Subcutaneous abdominal adipose tissue (tissue), 5 donors: ENCODE results near the gene SDCCAG8.

Source experiments
- H3K27ac ChIP-seq: one replicate; pipeline ENCODE4 v1.7.0; 2013; ENCODE audit warnings: low read depth, mild to moderate bottlenecking, inconsistent platforms, low read length, moderate library complexity
- H3K27me3 ChIP-seq, 5 donors: one replicate each; pipeline ENCODE4 v1.7.0; 2013; ENCODE audit warnings: low read length in 5 of 5, inconsistent platforms in 1 of 5; ENCODE audit not compliant: control insufficient read depth in 5 of 5, insufficient read depth in 4 of 5
- H3K36me3 ChIP-seq, 5 donors: one replicate each; pipeline ENCODE4 v1.7.0; 2013; ENCODE audit warnings: low read length in 5 of 5; ENCODE audit not compliant: control insufficient read depth in 5 of 5, insufficient read depth in 5 of 5
- H3K4me1 ChIP-seq, 5 donors: one replicate each; pipeline ENCODE4 v1.7.0; 2013; ENCODE audit warnings: low read length in 5 of 5, mild to moderate bottlenecking in 3 of 5, moderate library complexity in 1 of 5; ENCODE audit not compliant: control insufficient read depth in 5 of 5, insufficient read depth in 5 of 5
- H3K4me3 ChIP-seq, 5 donors: one replicate each; pipeline ENCODE4 v1.7.0; 2013; ENCODE audit warnings: low read length in 5 of 5, low read depth in 1 of 5
- H3K9ac ChIP-seq, 5 donors: one replicate each; pipeline ENCODE4 v1.7.0; 2013; ENCODE audit warnings: low read length in 5 of 5, mild to moderate bottlenecking in 4 of 5, moderate library complexity in 3 of 5
- H3K9me3 ChIP-seq, 5 donors: one replicate each; pipeline ENCODE4 v1.7.0; 2013; ENCODE audit warnings: low read length in 5 of 5; ENCODE audit not compliant: control insufficient read depth in 5 of 5
- donor health status: healthy.
- donor health status: healthy.
- donor health status: healthy.
- donor health status: healthy.
- donor health status: healthy.

Gene SDCCAG8

DNA sequence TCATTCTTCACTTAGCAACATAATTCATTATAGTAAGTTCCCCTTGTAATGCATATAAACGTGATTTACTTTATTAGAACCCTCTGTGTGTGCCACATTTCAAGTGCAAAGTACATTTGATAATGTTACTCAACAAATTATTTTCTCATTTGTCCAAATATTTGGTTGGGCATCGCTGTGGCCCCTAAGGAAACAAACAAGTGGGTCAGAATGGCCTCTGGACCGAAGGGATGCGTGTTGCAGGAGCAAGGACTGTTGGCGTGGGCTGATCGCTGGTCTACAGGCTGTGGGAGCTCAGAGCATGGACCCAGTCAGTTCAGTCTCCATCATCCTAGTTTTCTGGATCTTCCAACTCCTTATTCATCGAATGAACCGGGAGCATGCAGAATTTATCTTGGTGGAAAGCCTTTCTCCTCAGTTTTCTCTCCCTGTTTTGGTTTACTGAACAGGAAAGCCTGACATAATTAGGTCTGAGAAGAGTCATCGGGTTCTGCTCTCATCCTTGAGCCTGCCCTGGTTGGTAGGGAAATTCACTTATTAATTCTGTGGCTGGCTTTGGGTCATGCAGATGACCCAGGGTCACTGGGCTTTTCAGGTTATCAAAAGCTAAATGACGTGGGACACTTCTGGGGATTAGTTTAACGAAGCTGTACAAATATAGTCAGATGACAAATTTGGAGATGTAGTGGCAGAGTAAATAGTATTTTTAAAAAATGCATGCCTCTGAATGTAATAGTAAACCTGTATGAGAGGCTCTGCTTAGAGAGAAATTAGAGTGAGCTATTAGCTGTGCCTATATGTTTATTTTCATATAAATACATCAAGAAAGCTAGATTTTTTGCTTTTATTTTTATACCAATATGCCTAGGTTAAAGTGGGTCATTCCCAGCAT, 200.2 kb downstream of the SDCCAG8 start:
- H3K4me1 ChIP-seq = peaks cover 0 to 4% (median 0%) of the 10 kb centered on the region in 5 donors
- H3K27me3 ChIP-seq = no peaks in the 10 kb centered on the region
- no peak overlapping the region for H3K9ac ChIP-seq
- H3K27ac ChIP-seq = no peak overlapping the region
- H3K36me3 ChIP-seq = peaks cover 4 to 19% (median 11%) of the 10 kb centered on the region in 5 donors
- H3K4me3 ChIP-seq = no peak overlapping the region
- H3K9me3 ChIP-seq = no peaks in the 10 kb centered on the region

DNA sequence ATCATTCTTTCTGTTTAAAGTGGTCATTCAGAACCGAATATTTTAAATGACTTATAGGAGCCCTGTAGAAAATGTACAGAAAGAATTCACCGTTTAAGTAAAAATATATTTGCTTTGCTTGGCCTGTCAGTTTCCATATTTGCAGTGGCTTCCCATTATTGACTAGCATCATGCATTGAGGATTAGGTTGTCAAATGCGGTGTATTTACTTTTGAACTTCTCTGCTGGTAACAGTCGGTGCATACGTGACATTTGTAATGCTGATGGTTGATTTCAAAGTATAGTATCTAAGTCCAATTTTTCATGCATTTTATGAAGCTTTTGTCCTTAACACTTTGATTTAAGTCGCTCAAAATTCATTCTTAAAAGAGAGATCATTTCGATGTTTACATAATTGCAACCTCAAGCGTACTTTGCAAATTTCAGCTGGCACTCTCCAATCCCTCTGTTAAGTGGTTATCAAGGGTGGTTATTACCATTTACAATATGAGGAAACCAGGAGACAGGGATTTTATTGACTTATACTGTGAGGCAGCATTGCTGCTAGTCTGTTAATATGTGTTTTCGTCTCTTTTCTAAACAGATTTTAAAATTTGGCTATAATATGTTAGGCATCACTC, 201.6 kb downstream of the SDCCAG8 start:
- Histone ChIP-seq H3K9me3 (no peaks in the 10 kb centered on the region), H3K4me1 (peaks cover 0 to 2% (median 0%) of the 10 kb centered on the region in 5 donors), H3K27me3 (no peaks in the 10 kb centered on the region), H3K36me3 (peaks cover 12 to 30% (median 17%) of the 10 kb centered on the region in 5 donors), H3K4me3 (no peak overlapping the region), H3K9ac (no peak overlapping the region), H3K27ac (no peak overlapping the region)

DNA sequence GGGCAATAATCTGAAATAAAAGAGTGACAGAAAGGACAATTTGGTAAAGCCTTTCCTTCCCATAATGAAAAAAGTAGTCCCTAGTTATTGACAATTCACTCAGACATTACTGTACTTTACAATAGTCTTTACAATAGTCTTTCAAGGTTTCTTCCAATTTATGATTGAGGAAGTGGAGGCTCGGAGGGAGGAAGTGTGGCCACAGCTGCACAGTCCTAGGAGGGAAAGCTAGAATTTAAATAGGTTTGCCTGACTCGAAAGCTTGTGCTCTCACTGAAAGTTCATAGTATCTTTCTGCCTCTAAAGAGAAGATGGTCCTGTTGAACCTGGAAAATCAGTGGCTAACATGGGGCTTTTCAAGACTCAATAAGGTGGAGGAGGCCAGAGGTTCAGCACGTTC, 203.2 kb downstream of the SDCCAG8 start:
- no peaks in the 10 kb centered on the region for H3K9me3 ChIP-seq
- no peak overlapping the region for H3K9ac ChIP-seq
- H3K4me3 ChIP-seq = no peak overlapping the region
- H3K27ac ChIP-seq = no peak overlapping the region
- no peaks in the 10 kb centered on the region for H3K27me3 ChIP-seq
- peaks cover 14 to 31% (median 17%) of the 10 kb centered on the region in 5 donors for H3K36me3 ChIP-seq
- peaks cover 0 to 2% (median 0%) of the 10 kb centered on the region in 5 donors for H3K4me1 ChIP-seq

DNA sequence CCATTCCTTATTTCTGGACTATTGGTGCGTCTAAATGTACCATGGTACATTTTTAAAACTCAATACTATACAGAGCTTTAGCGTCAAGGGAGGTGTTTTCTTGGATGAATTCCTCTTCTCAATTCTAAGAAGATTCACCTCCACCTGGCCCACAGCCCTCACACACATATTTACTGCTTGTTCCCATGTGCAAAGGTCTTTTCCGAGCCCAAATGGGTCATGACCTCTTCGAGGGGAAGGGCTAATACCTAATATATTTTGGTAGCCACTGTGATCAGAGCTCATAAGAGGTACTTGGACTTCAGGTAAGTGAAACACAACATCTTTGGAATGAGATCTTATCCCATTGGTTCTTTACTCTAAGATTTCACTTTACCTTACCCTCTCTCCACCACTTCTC, 205.9 kb downstream of the SDCCAG8 start:
- no peak overlapping the region for H3K27ac ChIP-seq
- H3K4me1 ChIP-seq = peaks cover 0 to 2% (median 0%) of the 10 kb centered on the region in 5 donors
- H3K27me3 ChIP-seq = no peaks in the 10 kb centered on the region
- peaks cover 12 to 21% (median 14%) of the 10 kb centered on the region in 5 donors for H3K36me3 ChIP-seq
- H3K9me3 ChIP-seq = no peaks in the 10 kb centered on the region
- H3K4me3 ChIP-seq = no peak overlapping the region
- no peak overlapping the region for H3K9ac ChIP-seq

DNA sequence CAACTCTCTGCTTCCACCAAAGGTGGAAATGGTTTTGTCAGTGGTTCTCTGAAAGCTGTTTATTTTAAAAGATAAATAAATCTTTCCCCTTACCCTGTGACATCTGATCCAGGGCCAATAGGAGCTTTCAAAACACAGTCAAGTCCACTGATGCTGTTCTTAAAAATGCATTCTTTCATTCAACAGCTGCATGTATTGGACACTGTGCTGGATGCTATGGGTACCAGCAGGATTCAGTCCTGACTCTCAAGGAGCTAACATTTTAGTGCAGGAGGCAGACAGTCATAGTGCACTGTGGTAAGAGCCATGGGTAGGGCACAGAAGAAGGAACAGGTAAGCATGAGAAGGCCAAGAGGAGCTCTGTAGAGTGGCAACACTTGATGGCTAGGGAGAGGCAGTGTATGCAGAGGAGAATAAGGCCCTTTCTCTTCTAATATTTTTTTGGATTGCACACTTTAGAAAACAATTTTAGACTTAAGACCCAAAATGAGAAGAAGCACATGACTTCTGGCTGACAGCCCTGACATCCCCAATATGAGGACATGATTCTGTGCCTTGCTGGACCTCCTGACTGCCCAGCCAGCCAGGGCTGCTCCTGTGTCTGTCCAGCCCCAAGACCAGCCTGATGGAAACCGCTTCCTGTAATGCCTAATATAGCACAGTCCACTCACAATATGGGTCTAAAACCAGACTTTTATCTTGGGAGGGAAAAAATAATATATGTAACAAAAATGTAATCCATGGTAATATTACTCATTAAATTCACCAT, 207.3 kb downstream of the SDCCAG8 start:
- H3K9me3 ChIP-seq = no peaks in the 10 kb centered on the region
- no peaks in the 10 kb centered on the region for H3K27me3 ChIP-seq
- peaks cover 12 to 28% (median 17%) of the 10 kb centered on the region in 5 donors for H3K36me3 ChIP-seq
- H3K27ac ChIP-seq = no peak overlapping the region
- peaks cover 0 to 2% (median 0%) of the 10 kb centered on the region in 5 donors for H3K4me1 ChIP-seq
- no peak overlapping the region for H3K9ac ChIP-seq
- no peak overlapping the region for H3K4me3 ChIP-seq

DNA sequence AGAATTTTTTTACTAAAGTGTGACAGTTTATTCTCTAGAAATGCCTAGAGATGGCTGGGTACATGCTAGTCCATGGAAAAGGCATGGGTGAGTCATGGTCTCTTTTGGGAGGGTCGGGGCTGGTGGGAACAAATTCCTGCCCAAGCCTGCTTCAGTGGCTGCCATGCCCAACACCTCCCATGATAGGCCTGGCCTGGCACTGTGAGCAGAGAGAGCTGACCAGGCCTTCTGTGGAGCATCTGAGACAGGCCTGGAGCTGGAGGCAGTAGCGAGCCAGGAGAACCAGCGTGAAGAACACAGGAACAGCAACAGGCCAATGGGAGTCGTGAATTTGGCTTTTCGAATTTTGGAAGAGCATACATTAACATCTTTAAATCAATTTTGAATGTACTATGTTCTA, 209.2 kb downstream of the SDCCAG8 start:
- peaks cover 12 to 28% (median 17%) of the 10 kb centered on the region in 5 donors for H3K36me3 ChIP-seq
- H3K27me3 ChIP-seq = no peaks in the 10 kb centered on the region
- H3K27ac ChIP-seq = no peak overlapping the region
- no peak overlapping the region for H3K9ac ChIP-seq
- H3K9me3 ChIP-seq = no peaks in the 10 kb centered on the region
- no peak overlapping the region for H3K4me3 ChIP-seq
- no peaks in the 10 kb centered on the region for H3K4me1 ChIP-seq

DNA sequence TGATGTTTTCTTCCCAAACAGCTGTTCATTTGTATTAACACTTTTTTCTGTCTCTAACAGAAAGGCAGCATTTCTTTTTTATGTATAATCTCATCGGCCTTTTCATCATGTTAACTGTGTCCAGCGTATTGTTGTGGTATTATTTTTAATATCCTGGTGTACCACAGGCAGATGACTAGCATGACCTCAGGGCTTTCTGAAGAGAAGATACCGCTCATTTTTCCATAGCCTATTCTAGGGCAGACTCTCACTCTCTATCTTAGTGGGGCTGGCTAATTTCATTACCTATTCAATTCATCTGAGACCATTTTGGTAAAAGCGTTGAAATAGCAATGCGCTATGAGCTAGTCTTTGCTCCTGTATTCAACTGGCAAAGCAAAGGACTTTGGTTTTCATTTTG, 209.9 kb downstream of the SDCCAG8 start:
- H3K27me3 ChIP-seq = no peaks in the 10 kb centered on the region
- H3K27ac ChIP-seq = no peak overlapping the region
- H3K9ac ChIP-seq = no peak overlapping the region
- no peaks in the 10 kb centered on the region for H3K4me1 ChIP-seq
- peaks cover 10 to 26% (median 11%) of the 10 kb centered on the region in 5 donors for H3K36me3 ChIP-seq
- H3K9me3 ChIP-seq = no peaks in the 10 kb centered on the region
- no peak overlapping the region for H3K4me3 ChIP-seq

DNA sequence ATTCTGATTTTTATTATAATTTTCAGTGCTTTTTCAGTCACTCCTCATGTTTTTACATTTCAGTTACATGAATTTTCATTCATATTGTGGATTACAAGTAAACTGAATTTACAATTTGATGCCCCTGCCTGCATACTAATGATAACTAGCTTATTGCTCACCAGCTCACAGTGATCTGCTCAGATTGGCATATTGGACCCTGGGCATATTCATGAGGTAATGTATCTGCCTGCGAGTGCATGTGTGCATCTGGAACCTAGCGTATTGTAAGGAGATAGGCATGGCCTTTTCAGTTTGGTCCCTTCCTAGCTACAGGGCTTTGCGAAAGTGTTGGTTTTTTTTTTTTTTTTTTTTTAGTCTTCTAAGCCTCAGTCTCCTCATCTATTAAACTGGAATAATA, 213.7 kb downstream of the SDCCAG8 start:
- Histone ChIP-seq H3K4me3 (no peak overlapping the region), H3K9ac (no peak overlapping the region), H3K27ac (no peak overlapping the region), H3K36me3 (peaks cover 0 to 8% (median 3%) of the 10 kb centered on the region in 5 donors), H3K4me1 (peaks cover 0 to 19% (median 12%) of the 10 kb centered on the region in 5 donors), H3K27me3 (no peaks in the 10 kb centered on the region), H3K9me3 (no peaks in the 10 kb centered on the region)

DNA sequence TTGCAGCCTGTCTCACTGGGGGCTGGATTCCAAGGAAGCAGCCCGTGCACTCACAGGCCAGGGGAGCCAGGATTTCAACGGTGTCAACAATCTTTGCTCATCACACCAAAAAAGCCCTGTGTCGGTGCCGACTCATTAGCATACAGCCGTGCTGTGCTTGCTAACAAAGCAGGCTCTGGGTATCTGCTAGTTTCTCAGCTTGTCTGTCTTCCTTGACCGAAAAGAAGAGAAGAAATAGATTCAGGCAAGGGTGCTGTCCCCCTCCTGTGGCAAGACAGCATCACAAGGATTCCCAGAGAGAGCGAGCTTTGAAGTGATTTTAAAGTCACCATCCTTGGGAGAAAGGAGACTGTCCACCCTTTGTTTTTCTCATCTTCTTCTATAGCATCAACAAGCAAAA, 214.7 kb downstream of the SDCCAG8 start:
- peaks cover 0 to 19% (median 12%) of the 10 kb centered on the region in 5 donors for H3K4me1 ChIP-seq
- H3K4me3 ChIP-seq = no peak overlapping the region
- no peaks in the 10 kb centered on the region for H3K9me3 ChIP-seq
- no peak overlapping the region for H3K27ac ChIP-seq
- no peaks in the 10 kb centered on the region for H3K27me3 ChIP-seq
- H3K36me3 ChIP-seq = peaks cover 0 to 8% (median 3%) of the 10 kb centered on the region in 5 donors
- H3K9ac ChIP-seq = no peak overlapping the region
